GM12801 (cell line): ENCODE results near the gene NUMBL.

Experiments
- TF ChIP-seq, protein P1 (sequence below): IDR thresholded peaks from one replicate; pipeline ENCODE4 v1.5.1; 2011; ENCODE audit warnings: control low read depth; ENCODE audit not compliant: insufficient read length; ENCODE audit errors: extremely low read depth

NUMBL gene

DNA sequence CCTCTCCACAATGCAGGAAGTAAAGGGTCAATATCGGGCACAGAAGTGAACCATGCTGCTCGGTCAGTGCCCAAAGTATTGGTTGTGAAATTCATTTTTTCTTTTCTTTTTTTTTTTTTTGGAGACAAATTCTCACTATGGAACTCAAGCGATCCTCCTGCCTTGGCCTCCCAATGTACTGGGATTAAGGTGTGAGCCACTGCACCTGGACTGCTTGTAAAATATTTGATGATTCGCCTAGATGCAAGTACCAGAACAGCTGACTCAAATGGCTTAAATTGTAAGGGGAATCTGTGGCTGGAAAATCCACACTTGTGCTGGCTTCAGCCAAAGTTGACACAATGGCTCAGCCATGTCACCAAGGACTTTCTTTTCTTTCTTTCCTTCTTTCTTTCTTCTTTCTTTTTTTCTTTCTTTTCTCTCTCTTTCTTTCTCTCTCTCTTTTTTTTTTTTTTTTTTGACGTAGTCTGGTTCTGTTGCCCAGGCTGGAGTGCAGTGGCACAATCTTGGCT, 43.7 kb downstream of the NUMBL start:
- TF ChIP-seq, protein P1, sequence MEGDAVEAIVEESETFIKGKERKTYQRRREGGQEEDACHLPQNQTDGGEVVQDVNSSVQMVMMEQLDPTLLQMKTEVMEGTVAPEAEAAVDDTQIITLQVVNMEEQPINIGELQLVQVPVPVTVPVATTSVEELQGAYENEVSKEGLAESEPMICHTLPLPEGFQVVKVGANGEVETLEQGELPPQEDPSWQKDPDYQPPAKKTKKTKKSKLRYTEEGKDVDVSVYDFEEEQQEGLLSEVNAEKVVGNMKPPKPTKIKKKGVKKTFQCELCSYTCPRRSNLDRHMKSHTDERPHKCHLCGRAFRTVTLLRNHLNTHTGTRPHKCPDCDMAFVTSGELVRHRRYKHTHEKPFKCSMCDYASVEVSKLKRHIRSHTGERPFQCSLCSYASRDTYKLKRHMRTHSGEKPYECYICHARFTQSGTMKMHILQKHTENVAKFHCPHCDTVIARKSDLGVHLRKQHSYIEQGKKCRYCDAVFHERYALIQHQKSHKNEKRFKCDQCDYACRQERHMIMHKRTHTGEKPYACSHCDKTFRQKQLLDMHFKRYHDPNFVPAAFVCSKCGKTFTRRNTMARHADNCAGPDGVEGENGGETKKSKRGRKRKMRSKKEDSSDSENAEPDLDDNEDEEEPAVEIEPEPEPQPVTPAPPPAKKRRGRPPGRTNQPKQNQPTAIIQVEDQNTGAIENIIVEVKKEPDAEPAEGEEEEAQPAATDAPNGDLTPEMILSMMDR = no peak

DNA sequence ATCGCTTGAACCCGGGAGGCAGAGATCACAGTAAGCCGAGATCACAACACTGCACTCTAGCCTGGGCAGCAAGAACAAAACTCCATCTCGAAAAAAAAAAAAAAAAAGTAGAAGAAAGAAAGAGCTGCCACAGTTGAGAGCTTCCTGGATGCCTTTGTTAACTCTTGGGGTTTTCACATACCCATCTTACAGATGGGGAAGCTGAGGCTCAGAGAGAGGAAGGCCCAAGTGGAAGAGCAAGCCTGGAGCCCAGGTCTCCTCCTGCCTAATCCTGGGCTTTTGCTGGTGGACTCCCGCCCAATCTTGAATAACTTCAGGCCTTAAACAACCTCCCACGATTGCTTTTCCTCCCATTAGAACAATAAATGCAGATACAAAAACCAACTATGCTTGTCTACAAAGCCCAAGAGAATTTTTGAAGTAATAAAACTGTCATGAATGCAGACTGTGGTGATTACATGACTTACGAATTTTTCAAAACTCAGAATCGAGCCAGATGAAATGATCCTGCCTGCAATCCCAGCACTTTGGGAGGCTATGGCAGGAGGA, 47.6 kb downstream of the NUMBL start:
- TF ChIP-seq, protein P1 = no peak

DNA sequence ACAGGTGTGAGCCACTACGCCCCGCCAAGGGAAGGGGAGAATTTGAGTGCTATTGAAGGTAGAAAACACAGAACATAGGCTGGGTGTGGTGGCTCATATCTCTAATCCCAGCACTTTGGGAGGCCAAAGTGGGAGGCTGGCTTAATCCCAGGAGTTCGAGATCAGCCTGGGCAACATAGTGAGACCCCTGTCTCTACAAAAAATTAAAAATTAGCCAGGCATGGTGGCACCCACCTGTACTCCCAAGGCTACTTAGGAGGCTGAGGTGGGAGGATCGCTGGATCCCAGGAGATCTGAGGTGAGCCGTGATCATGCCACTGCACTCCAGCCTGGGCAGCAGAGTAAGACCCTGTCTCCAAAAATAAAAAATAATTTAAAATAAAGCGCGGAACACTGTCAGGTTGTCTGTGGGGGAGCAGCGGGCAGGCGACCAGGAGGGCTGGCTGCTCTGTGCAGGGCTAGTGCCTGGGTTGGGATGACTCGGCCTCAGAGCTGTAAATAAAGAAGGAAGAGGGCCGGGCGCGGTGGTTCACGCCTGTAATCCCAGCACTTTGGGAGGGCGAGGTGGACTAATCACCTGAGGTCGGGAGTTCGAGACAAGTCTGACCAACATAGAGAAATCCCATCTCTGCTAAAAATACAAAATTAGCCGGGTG, 48.3 kb downstream of the NUMBL start:
- TF ChIP-seq, protein P1 = no peak

DNA sequence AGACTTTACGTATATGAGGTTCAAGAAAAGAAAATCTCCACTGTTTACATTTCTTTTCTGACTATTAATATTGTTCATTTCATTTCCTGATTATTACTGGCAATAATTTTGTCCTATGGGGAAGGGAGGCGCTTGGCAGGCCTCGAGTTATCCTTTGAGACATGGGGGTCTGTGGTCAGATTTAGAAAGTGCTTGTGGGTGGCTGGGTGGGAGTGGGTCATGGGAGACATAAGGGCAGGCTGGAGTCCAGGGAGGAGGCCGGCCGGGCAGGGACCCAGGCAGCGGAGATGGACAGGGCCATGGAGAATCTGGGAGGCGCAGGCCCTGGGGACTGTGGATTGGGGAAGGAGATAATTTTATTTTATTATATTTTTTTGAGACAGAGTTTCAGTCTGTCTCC, 49.2 kb downstream of the NUMBL start:
- TF ChIP-seq, protein P1 = no peak

DNA sequence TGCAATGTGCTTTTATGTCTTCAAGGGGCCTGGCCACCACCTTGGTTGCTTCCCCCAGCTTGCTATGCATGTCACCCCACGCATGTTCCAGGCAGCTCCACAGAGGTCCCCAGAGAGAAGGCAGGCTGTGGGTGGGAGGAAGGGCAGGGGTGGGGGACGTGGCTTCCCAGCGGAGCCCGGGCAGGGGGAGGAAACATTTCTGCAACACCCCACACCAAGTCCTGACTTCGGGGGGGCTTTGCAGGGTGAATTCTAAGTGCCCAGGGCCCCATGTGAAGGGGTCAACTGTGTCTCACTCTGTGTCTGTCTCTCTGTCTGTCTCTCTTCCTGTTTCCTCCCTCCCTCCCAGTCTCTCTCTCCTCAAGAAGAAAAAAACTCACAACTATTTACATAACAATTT, 49.7 kb downstream of the NUMBL start:
- TF ChIP-seq, protein P1 = no peak

DNA sequence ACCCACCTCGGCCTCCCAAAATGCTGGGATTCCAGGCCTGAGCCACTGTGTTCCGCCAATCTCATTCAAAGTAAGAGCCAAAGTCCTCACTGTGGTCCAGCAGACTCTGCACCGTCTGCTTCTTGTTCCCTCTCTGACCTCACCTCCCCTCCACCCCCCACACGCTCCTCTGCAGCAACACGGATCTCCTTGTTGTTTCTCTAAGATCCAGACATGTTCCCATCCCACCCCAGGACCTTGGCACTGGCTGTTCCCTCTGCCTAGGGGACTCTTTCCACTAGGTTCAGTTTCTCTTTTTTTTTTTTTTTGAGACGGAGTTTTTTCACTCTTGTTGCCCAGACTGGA, 50.8 kb downstream of the NUMBL start:
- TF ChIP-seq, protein P1 = no peak

DNA sequence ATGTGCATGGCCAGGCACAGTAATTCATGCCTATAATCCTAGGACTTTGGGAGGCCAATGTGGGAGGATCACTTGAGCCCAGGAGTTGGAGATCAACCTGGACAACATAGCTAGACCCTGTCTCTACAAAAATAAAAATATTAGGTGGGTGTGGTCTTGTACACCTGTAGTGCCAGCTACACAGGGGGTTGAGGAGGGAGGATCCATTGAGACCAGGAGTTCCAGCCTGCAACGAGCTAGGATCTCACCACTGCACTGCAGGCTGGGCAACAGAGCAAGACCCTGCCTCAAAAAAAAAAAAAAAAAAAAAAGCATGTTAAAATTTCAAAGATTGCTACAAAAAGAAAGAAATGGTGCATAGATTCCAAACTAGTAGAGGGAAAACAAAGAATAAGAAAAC, 52.1 kb downstream of the NUMBL start:
- TF ChIP-seq, protein P1 = no peak
